GM12875 (cell line): ENCODE results near the gene ZNRF3.

Experiments used
- H3K4me3 ChIP-seq: one replicate; pipeline ENCODE4 v1.5.1; 2011; ENCODE audit warnings: low read depth, low read length, control low read depth
- CTCF ChIP-seq: IDR thresholded peaks from 2 replicates; pipeline ENCODE4 v1.5.1; 2011; ENCODE audit warnings: low read depth, mild to moderate bottlenecking, control low read depth, inconsistent platforms, low read length, moderate library complexity, borderline replicate concordance; ENCODE audit not compliant: insufficient read depth

ZNRF3 gene

GRCh38 chr22:28992565-28993356 is 109.4 kb downstream of the ZNRF3 start:
- no peak overlapping the region for H3K4me3 ChIP-seq
- TF ChIP-seq CTCF = no peak

GRCh38 chr22:28994522-28994921 is 111.2 kb downstream of the ZNRF3 start:
- TF ChIP-seq CTCF = no peak
- H3K4me3 ChIP-seq = no peak overlapping the region

- TF ChIP-seq CTCF = no peak
- no peak overlapping the region for H3K4me3 ChIP-seq
Observed at GRCh38 chr22:28995551-28995950, 112.2 kb downstream of the ZNRF3 start.

GRCh38 chr22:28997342-28997741 is 114.0 kb downstream of the ZNRF3 start:
- no peak for TF ChIP-seq CTCF
- H3K4me3 ChIP-seq = no peak overlapping the region

GRCh38 chr22:28998681-28999080 is 115.3 kb downstream of the ZNRF3 start:
- no peak overlapping the region for H3K4me3 ChIP-seq
- no peak for TF ChIP-seq CTCF

- no peak for TF ChIP-seq CTCF
- H3K4me3 ChIP-seq = no peak overlapping the region
Observed at GRCh38 chr22:28999510-28999909, 116.1 kb downstream of the ZNRF3 start.

- no peak for TF ChIP-seq CTCF
- H3K4me3 ChIP-seq = no peak overlapping the region
Observed at GRCh38 chr22:28999919-29000556, 116.7 kb downstream of the ZNRF3 start.
